GM12878 (cell line): ENCODE results near the gene MYLK4.

ENCODE experiments used
- CEBPB ChIP-seq, 2 experiments: fragments of 150-350 bp in 1 of 2; IDR thresholded peaks; 2 replicates each; pipeline ENCODE4 v1.6.1; 2012 to 2014; ENCODE audit warnings: low read depth in 2 of 2, low read length in 2 of 2, borderline replicate concordance in 1 of 2, inconsistent platforms in 1 of 2
- CTCF ChIP-seq, 3 experiments: IDR thresholded peaks in 2 of 3; conservative IDR thresholded peaks in 1 of 3; 2 replicates each; pipeline ENCODE4 v1.5.1; 2011; ENCODE audit warnings: low read depth in 3 of 3, low read length in 3 of 3, mild to moderate bottlenecking in 3 of 3, control low read depth in 2 of 3, moderate library complexity in 2 of 3, inconsistent platforms in 1 of 3, mixed read lengths in 1 of 3; ENCODE audit not compliant: control insufficient read depth in 2 of 3, insufficient read depth in 1 of 3; ENCODE audit errors: extremely low read depth in 1 of 3
- POLR2A ChIP-seq: IDR thresholded peaks from 2 replicates; pipeline ENCODE4 v1.6.1; 2011; ENCODE audit warnings: low read depth, mild to moderate bottlenecking, low read length
- TF ChIP-seq, protein P1 (sequence below): IDR thresholded peaks from 2 replicates; pipeline ENCODE4 v1.6.1; 2011; ENCODE audit warnings: low read depth, low read length, improper control_type of control experiment, borderline replicate concordance

DNA sequence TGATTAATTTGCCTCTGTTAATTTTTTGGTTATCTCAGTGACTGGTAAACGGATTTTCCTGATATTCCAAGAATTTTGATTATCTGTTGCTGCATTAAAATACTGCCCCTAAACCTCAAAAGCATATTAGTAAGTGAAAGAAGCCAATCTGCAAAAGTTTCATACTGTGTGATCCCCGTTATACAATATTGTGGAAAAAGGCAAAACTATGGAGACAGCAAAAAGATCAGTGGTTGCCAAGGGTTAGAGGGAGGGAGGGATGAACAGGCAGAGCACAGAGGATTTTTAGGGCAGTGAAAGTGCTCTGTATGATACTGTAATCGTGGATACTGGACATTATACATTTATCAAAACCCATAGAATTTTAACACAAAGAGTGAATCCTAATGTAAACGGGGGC is 133.0 kb downstream of the MYLK4 start:
- TF ChIP-seq POLR2A = no peak
- no peak for TF ChIP-seq CEBPB (IDR thresholded peaks at IDR 0.05; ENCODE audit: borderline replicate concordance in 1 of 2, low read depth in 2 of 2, low read length in 2 of 2)
- TF ChIP-seq CTCF (IDR thresholded peaks at IDR 0.05 in 2 of 3, conservative IDR thresholded peaks at IDR 0.05 in 1 of 3; ENCODE audit: control insufficient read depth in 2 of 3, extremely low read depth in 1 of 3, insufficient read depth in 1 of 3, low read depth in 3 of 3, low read length in 3 of 3) = no peak
- TF ChIP-seq, protein P1, sequence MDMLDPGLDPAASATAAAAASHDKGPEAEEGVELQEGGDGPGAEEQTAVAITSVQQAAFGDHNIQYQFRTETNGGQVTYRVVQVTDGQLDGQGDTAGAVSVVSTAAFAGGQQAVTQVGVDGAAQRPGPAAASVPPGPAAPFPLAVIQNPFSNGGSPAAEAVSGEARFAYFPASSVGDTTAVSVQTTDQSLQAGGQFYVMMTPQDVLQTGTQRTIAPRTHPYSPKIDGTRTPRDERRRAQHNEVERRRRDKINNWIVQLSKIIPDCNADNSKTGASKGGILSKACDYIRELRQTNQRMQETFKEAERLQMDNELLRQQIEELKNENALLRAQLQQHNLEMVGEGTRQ = no peak
